Activated T-cell treated with anti-CD3 and anti-CD28 coated beads, Interleukin-2, amount 50 U/mL, for 72 hours (primary cell): ENCODE measurements around the gene CHD9. TPM values are rescaled to one million over a fixed set of nuclear protein-coding genes. Genes with fewer than 3 reads are reported as not detected.
A peak's percentile ranks its signal among the peaks of the same experiment; 100 is the strongest.
"Not testable (repeated sequence)": the region's sequence is repeated elsewhere in the genome, so short reads cannot be mapped to it uniquely, and the experiment has no call there.

Source experiments
- ATAC-seq, 2 donors: fragments of 150-1000 bp; cut with Tn5 transposase; replicated peaks in 1 of 2; 2 replicates each; pipeline ENCODE4 v1.10.0; 2021; ENCODE audit warnings: moderate library complexity in 2 of 2, mild to moderate bottlenecking in 1 of 2
- DNase-seq, 2 donors: peaks; one replicate each; pipeline ENCODE4 v3.0.0; 2021 to 2022; ENCODE audit warnings: mixed read lengths in 1 of 2
- H3K27ac Mint-ChIP-seq: one replicate; pipeline ENCODE4 v1.8.0; 2022; ENCODE audit warnings: mild to moderate bottlenecking, moderate library complexity, mixed read lengths
- H3K27me3 Mint-ChIP-seq: one replicate; pipeline ENCODE4 v1.8.0; 2022; ENCODE audit warnings: low read depth, mixed read lengths
- H3K36me3 Mint-ChIP-seq, 2 donors: one replicate each; pipeline ENCODE4 v1.8.0; 2022; ENCODE audit warnings: mixed read lengths in 2 of 2, mild to moderate bottlenecking in 1 of 2; ENCODE audit not compliant: insufficient read depth in 2 of 2
- H3K4me1 Mint-ChIP-seq: one replicate; pipeline ENCODE4 v1.8.0; 2022; ENCODE audit warnings: low read depth, mixed read lengths
- H3K4me3 Mint-ChIP-seq, 2 donors: one replicate each; pipeline ENCODE4 v1.8.0; 2022; ENCODE audit warnings: mild to moderate bottlenecking in 2 of 2, mixed read lengths in 2 of 2, moderate library complexity in 2 of 2
- H3K9me3 Mint-ChIP-seq, 2 donors: one replicate each; pipeline ENCODE4 v1.8.0; 2022; ENCODE audit warnings: mixed read lengths in 2 of 2
- total RNA-seq, 2 donors: library from RNA; stranded (reverse); gene quantifications; one replicate each; pipeline ENCODE4 v1.2.3, GENCODE V29; 2022

Gene CHD9
- total RNA-seq, 2 donors from 2014 or later, result 16.7 to 17.4 TPM

- Mint-ChIP-seq H3K4me3 (no peak overlapping the region), H3K9me3 (no peaks in the 10 kb centered on the region), H3K27me3 (peaks cover 7% of the 10 kb centered on the region), H3K36me3 (no peaks in the 10 kb centered on the region), H3K4me1 (no peaks in the 10 kb centered on the region), H3K27ac (no peak overlapping the region)
- DNase-seq (no peak), ATAC-seq (no peak)
Measured at GRCh38 chr16:53041320-53042051, 13.3 kb upstream of the CHD9 start.

GRCh38 chr16:53042235-53042701 is 12.5 kb upstream of the CHD9 start:
- Mint-ChIP-seq H3K9me3 (no peaks in the 10 kb centered on the region), H3K27me3 (peaks cover 7% of the 10 kb centered on the region), H3K36me3 (no peaks in the 10 kb centered on the region), H3K4me1 (no peaks in the 10 kb centered on the region), H3K4me3 (no peak overlapping the region), H3K27ac (no peak overlapping the region)
- ATAC-seq (no peak), DNase-seq (no peak)

GRCh38 chr16:53043428-53043831 is 11.4 kb upstream of the CHD9 start:
- Mint-ChIP-seq H3K36me3 (no peaks in the 10 kb centered on the region), H3K9me3 (no peaks in the 10 kb centered on the region), H3K27ac (no peak overlapping the region), H3K27me3 (peaks cover 7% of the 10 kb centered on the region), H3K4me1 (no peaks in the 10 kb centered on the region), H3K4me3 (no peak overlapping the region)
- ATAC-seq (no peak), DNase-seq (no peak)

GRCh38 chr16:53043986-53044601 is 10.7 kb upstream of the CHD9 start:
- no peak for ATAC-seq
- H3K4me1 Mint-ChIP-seq, result no peaks in the 10 kb centered on the region
- H3K4me3 Mint-ChIP-seq, result no peak overlapping the region
- no peak for DNase-seq
- H3K27me3 Mint-ChIP-seq, result peaks cover 7% of the 10 kb centered on the region
- H3K36me3 Mint-ChIP-seq, result no peaks in the 10 kb centered on the region
- H3K9me3 Mint-ChIP-seq, result no peaks in the 10 kb centered on the region
- no peak overlapping the region for H3K27ac Mint-ChIP-seq

GRCh38 chr16:53045341-53046220 is 9.2 kb upstream of the CHD9 start:
- no peak overlapping the region for H3K4me3 Mint-ChIP-seq
- DNase-seq (no peak), ATAC-seq (no peak)
- H3K36me3 Mint-ChIP-seq, result no peaks in the 10 kb centered on the region
- H3K27me3 Mint-ChIP-seq, result peaks cover 4% of the 10 kb centered on the region
- H3K27ac Mint-ChIP-seq, result no peak overlapping the region
- no peaks in the 10 kb centered on the region for H3K9me3 Mint-ChIP-seq
- no peaks in the 10 kb centered on the region for H3K4me1 Mint-ChIP-seq

GRCh38 chr16:53047515-53047914 is 7.3 kb upstream of the CHD9 start:
- H3K27ac Mint-ChIP-seq, H3K9me3 Mint-ChIP-seq, ATAC-seq, H3K36me3 Mint-ChIP-seq, H3K27me3 Mint-ChIP-seq, DNase-seq, H3K4me1 Mint-ChIP-seq, H3K4me3 Mint-ChIP-seq: not testable (repeated sequence)

- H3K36me3 Mint-ChIP-seq, result no peaks in the 10 kb centered on the region
- H3K4me3 Mint-ChIP-seq, result no peak overlapping the region
- ATAC-seq (no peak), DNase-seq (no peak)
- H3K9me3 Mint-ChIP-seq, result no peaks in the 10 kb centered on the region
- peaks cover 8% of the 10 kb centered on the region for H3K27me3 Mint-ChIP-seq
- peaks cover 12% of the 10 kb centered on the region for H3K4me1 Mint-ChIP-seq
- no peak overlapping the region for H3K27ac Mint-ChIP-seq
Measured at GRCh38 chr16:53048139-53048915, 6.5 kb upstream of the CHD9 start.

GRCh38 chr16:53051255-53051654 is 3.5 kb upstream of the CHD9 start:
- not testable (repeated sequence) for H3K4me3 Mint-ChIP-seq, H3K27ac Mint-ChIP-seq, DNase-seq, H3K36me3 Mint-ChIP-seq, H3K9me3 Mint-ChIP-seq, ATAC-seq, H3K27me3 Mint-ChIP-seq
- H3K4me1 Mint-ChIP-seq, result peaks cover 27% of the 10 kb centered on the region

GRCh38 chr16:53052519-53053501 is 2.0 kb upstream of the CHD9 start, which contains the start of gene CHD9NB:
Gene CHD9NB (minus strand): TSS chr16:53052897. CDS start chr16:53044158, 8,739 bp downstream.
- H3K4me3 Mint-ChIP-seq, result peak within 1 kb of the TSS; percentile 39 to 68
- H3K9me3 Mint-ChIP-seq, result no peaks in the 10 kb centered on the region
- H3K27ac Mint-ChIP-seq, result peak within 1 kb of the TSS; percentile 5
- no peaks in the 10 kb centered on the region for H3K36me3 Mint-ChIP-seq
- peak; percentile 20 to 27 for DNase-seq
- peaks cover 37% of the 10 kb centered on the region for H3K4me1 Mint-ChIP-seq
- peaks cover 9% of the 10 kb centered on the region for H3K27me3 Mint-ChIP-seq
- peak; percentile 46 to 50 for ATAC-seq

GRCh38 chr16:53053967-53054669 is 673 bp upstream of the CHD9 start:
- no peaks in the 10 kb centered on the region for H3K9me3 Mint-ChIP-seq
- H3K4me3 Mint-ChIP-seq, result peak overlapping the region; percentile 86 to 92
- H3K36me3 Mint-ChIP-seq, result no peaks in the 10 kb centered on the region
- H3K4me1 Mint-ChIP-seq, result peaks cover 49% of the 10 kb centered on the region
- peak; percentile 17 to 28 for DNase-seq
- H3K27ac Mint-ChIP-seq, result peak overlapping the region; percentile 62
- ATAC-seq, result peak; percentile 32 to 45
- H3K27me3 Mint-ChIP-seq, result peaks cover 9% of the 10 kb centered on the region
